Measurements from ENCODE around the gene KCNF1. TPM values are rescaled to one million over a fixed set of nuclear protein-coding genes. Genes with fewer than 3 reads are reported as not detected.

KCNF1 gene
- total RNA-seq, 1 donor from 2014 or later, result 7.7 TPM

GRCh38 chr2:10876394-10876793, 35.3 kb upstream of the KCNF1 start:
- no peak for TF ChIP-seq CTCF (IDR thresholded peaks at IDR 0.05; ENCODE audit: partially characterized antibody, unreplicated experiment)
- peaks cover 6% of the 10 kb centered on the region for H3K27me3 Mint-ChIP-seq (ENCODE audit: unreplicated experiment)
- peaks cover 8% of the 10 kb centered on the region for H3K36me3 Mint-ChIP-seq (ENCODE audit: unreplicated experiment)
- H3K4me1 Mint-ChIP-seq (ENCODE audit: low read depth, unreplicated experiment), result peaks cover 21% of the 10 kb centered on the region
- H3K27ac Mint-ChIP-seq (ENCODE audit: unreplicated experiment), result no peak overlapping the region
- H3K9me3 Mint-ChIP-seq (ENCODE audit: unreplicated experiment), result peaks cover 11% of the 10 kb centered on the region
- DNase-seq, result no peak
- no peak overlapping the region for H3K4me3 Mint-ChIP-seq (ENCODE audit: unreplicated experiment)

- Mint-ChIP-seq H3K4me1 (ENCODE audit: low read depth, unreplicated experiment) (peaks cover 21% of the 10 kb centered on the region), H3K27me3 (ENCODE audit: unreplicated experiment) (peaks cover 6% of the 10 kb centered on the region), H3K27ac (ENCODE audit: unreplicated experiment) (no peak overlapping the region), H3K36me3 (ENCODE audit: unreplicated experiment) (peaks cover 5% of the 10 kb centered on the region), H3K9me3 (ENCODE audit: unreplicated experiment) (peaks cover 11% of the 10 kb centered on the region), H3K4me3 (ENCODE audit: unreplicated experiment) (no peak overlapping the region)
- no peak for TF ChIP-seq CTCF (IDR thresholded peaks at IDR 0.05; ENCODE audit: partially characterized antibody, unreplicated experiment)
- no peak for DNase-seq
Observed at GRCh38 chr2:10876963-10877362, 34.8 kb upstream of the KCNF1 start.

GRCh38 chr2:10877651-10878111, 34.1 kb upstream of the KCNF1 start:
- H3K27ac Mint-ChIP-seq (ENCODE audit: unreplicated experiment), result no peak overlapping the region

GRCh38 chr2:10878268-10878915, 33.3 kb upstream of the KCNF1 start:
- Mint-ChIP-seq H3K4me3 (ENCODE audit: unreplicated experiment) (no peak overlapping the region), H3K36me3 (ENCODE audit: unreplicated experiment) (no peaks in the 10 kb centered on the region), H3K4me1 (ENCODE audit: low read depth, unreplicated experiment) (peaks cover 15% of the 10 kb centered on the region), H3K9me3 (ENCODE audit: unreplicated experiment) (peaks cover 6% of the 10 kb centered on the region), H3K27ac (ENCODE audit: unreplicated experiment) (no peak overlapping the region), H3K27me3 (ENCODE audit: unreplicated experiment) (peaks cover 2% of the 10 kb centered on the region)
- no peak for DNase-seq
- no peak for TF ChIP-seq CTCF (IDR thresholded peaks at IDR 0.05; ENCODE audit: partially characterized antibody, unreplicated experiment)

More at GRCh38 chr2:10877651-10878111, 34.1 kb upstream of the KCNF1 start:
- Mint-ChIP-seq H3K27me3 (ENCODE audit: unreplicated experiment) (peaks cover 4% of the 10 kb centered on the region), H3K4me1 (ENCODE audit: low read depth, unreplicated experiment) (peaks cover 21% of the 10 kb centered on the region), H3K4me3 (ENCODE audit: unreplicated experiment) (no peak overlapping the region), H3K36me3 (ENCODE audit: unreplicated experiment) (no peaks in the 10 kb centered on the region), H3K9me3 (ENCODE audit: unreplicated experiment) (peaks cover 11% of the 10 kb centered on the region)
- no peak for DNase-seq
- TF ChIP-seq CTCF (IDR thresholded peaks at IDR 0.05; ENCODE audit: partially characterized antibody, unreplicated experiment), result no peak

GRCh38 chr2:10879159-10879558, 32.6 kb upstream of the KCNF1 start:
- no peak for DNase-seq
- no peaks in the 10 kb centered on the region for H3K36me3 Mint-ChIP-seq (ENCODE audit: unreplicated experiment)
- TF ChIP-seq CTCF (IDR thresholded peaks at IDR 0.05; ENCODE audit: partially characterized antibody, unreplicated experiment), result no peak
- peaks cover 2% of the 10 kb centered on the region for H3K27me3 Mint-ChIP-seq (ENCODE audit: unreplicated experiment)
- peaks cover 16% of the 10 kb centered on the region for H3K4me1 Mint-ChIP-seq (ENCODE audit: low read depth, unreplicated experiment)
- no peak overlapping the region for H3K4me3 Mint-ChIP-seq (ENCODE audit: unreplicated experiment)
- peaks cover 6% of the 10 kb centered on the region for H3K9me3 Mint-ChIP-seq (ENCODE audit: unreplicated experiment)
- no peak overlapping the region for H3K27ac Mint-ChIP-seq (ENCODE audit: unreplicated experiment)

All from glutamatergic neuron (in vitro differentiated cells).